HG03108 (cell line): Measurements from ENCODE around the gene DPF3.

Experiments
- ATAC-seq: cut with Tn5 transposase; IDR thresholded peaks from one replicate; pipeline ENCODE4 v1.9.1; 2021; ENCODE audit warnings: moderate library complexity; ENCODE audit not compliant: unreplicated experiment

DPF3 gene

DNA sequence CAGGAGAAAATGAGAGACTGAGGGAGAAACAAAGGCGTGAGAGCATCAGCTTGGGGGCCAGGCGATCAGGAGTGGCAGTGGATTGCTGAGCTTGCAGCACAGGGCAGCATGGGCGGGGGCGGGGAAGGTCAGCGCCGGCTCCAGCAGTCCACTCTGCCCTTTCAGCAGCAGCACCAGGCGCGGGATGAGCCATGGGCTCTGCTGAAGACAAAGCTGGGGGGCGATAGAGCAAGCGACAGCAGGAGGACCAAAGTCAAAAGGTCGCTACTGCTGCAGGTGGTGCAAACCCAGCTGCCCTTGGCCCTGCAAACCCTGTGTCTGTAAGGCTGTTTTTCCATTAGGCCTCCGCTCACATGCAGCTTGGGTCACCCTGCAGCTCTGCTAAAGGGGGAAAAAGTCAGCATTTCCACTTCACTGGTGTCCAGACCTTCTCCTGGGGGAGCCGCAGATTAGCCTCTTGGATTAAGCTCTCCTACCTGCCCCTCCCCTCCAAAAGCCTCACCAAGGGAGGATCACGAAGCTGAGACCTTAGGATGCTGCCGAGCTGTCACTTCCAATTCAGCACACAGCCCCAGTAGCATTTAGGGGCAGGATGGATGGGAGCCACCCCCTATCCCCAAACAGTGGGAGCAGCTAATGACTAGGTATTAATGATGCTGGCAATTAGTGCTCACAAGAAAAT is 204.8 kb downstream of the DPF3 start:
- no peak for ATAC-seq

DNA sequence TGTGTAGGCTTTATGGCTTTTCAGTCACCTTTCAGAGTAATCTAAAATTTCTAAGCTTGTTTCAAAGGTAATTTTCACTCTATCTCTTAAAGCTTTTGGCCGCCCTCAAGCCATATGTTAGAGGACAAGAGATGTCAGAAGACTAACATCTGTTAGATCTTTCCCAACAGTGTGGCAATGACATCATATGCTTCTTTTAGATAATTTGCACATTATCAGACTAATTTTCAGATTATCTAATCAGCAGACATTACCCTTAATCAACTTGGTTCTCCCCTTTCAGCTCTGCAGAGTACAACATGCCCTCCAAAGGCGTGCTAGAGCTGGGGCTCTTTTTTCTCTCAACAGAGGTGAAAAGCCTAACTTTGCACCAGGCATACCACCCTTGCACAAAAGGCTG is 207.1 kb downstream of the DPF3 start:
- ATAC-seq: no peak

DNA sequence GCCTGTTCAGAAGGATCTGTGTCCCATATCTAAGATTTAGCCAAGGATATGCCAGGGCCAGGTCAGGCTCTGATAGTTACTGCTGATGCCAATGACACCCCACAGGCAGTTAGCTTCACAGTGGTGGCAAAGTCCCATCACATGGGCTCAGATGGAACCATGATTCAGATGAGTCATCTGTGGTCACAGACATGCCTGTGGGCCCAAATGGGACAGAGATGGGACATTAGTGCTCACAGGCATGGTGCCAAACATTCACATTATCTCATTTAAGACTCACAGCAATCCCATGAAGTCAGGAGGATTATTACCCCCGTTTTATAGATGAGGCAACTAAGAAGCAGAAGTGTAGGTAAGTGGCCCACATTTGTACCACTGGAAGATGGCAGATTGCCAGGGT is 207.8 kb downstream of the DPF3 start:
- ATAC-seq: no peak

DNA sequence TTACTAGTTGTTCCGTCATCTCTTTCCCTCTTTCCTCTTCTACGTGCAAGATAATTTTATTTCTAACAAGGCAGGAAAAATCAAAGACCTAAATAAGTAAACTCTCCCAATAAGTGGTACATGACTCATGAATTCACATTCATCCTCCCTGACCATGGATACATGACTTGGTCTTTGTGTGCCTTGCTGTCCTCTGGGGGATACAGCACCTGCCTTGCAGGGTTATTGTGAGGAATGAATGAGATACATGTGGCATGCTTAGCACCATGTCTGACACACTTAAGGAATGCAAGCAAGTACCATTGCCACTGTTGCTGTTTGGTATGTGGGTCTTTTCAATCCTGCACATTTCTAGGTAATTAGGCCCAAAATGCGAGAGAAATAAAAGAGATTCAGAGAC is 208.4 kb downstream of the DPF3 start:
- no peak for ATAC-seq

DNA sequence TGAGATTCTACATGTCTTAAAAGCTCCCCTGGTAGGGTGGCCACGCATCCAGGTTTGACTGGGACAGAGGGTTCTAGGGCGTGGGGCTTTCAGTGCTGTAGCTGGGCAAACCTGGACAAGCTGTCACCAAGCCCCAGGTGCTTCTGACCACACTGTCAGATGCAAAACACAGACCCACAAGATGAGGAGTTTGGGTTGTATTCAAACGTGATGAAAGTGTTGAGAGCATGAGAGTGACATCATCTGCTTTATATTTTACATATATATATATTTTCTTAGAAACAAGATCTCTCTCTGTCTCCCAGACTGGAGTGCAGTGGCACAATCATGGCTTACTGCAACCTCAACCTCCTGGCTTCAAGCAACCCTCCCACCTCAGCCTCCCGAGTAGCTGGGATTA is 210.1 kb downstream of the DPF3 start:
- no peak for ATAC-seq

DNA sequence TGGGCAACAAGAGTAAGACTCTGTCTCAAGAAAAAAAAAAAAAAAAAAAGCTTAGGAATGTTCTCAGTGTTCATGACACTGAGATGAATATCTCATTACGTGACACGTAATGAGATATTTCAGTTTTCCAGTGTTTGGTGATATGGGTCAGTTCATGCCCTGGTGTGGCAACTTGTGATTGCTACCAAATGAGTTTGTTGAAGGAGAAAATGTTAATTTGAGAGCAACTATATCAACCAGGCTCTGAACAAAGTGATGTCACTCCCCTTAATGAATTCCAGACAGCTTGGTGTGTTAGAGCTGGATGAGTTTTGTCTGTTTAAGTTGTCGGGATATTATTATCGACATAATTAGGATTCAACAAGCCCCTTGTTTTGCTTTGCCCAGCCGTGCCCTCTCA is 211.7 kb downstream of the DPF3 start:
- ATAC-seq: no peak

DNA sequence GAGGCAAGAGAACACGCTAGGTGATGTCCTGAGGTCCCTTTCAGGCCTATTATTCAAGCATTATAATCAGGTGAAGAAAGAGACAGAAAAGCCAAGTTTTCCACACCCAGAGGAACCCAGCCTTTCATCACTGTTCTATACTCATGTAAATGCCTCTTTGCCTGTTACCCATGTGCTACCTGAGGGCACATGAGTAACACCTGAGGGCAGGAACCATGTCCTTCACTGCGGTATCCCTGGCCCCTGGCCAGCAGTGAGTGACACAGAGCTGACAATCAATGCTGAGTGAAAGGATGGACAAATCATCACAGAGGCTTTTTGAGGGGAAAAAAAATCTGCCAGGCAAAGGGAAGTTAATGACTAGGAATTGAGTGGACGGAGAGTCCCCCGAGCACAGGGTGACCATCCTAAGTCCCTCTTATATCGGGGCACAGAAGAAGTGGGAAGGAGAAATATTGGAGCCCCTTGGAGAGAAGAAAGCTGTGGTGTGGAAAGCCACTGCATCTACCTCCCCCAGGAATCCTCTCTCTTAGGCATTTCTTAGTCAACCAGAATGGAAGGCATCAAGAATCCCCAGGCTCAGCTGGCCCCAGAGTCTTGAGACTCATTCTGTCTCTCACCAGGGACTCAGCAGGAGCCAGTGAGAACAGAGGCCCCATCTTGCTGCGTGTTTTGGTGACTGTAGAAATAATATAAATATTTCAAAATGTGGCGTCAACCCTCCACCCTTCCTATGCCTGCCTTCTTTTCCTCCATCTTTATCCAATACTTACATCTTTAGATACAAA is 212.9 kb downstream of the DPF3 start:
- ATAC-seq: no peak

DNA sequence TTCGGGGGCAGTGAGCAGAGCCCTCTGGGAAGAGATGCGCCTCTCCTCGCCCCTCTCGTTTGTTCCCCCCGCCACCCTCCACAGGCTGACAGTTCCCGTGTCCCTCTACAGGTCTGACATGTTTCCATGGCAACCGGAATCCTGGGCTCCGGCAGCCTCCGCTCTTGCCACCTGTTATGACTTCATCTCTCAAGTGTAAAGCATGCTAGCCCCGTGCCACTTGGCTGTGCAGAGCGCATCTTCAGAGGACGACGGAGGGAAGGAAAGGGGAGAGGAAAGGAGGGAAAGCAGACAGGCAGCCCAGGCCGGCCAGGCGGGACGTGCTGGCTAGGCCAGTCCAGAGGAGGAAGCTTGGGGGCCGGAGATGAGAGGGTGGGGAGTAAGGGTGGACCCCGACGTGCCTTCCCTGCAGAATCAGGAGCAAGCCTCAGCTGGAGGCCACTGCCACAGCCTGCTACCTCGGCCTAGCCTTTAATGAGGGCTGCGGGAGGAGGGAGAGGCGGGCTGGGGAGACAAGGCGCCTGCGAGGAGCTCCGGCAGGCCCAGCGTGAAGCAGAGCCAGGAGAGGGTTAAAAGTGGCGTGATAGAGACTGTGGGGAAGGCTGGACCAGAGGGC is 214.3 kb downstream of the DPF3 start:
- no peak for ATAC-seq

DNA sequence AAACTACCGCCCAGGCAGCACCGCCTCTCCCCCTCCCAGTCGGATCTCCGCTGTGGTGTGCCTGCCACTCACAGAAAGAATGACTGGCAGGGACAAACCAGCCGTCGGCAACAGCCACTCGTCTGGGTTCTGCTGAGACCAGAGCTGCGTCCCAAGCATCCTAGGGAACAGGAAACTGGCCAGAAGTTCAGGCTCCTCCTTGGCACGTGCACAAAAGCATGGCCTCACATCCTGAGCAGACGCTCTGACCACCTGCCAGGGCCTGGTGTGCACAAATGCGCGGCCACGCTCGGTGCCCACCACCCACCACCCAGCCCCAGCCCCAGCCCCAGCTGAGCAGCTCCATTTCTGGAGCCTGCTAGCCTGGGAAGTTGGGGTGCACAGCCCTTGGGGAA is 214.8 kb downstream of the DPF3 start:
- ATAC-seq: no peak

DNA sequence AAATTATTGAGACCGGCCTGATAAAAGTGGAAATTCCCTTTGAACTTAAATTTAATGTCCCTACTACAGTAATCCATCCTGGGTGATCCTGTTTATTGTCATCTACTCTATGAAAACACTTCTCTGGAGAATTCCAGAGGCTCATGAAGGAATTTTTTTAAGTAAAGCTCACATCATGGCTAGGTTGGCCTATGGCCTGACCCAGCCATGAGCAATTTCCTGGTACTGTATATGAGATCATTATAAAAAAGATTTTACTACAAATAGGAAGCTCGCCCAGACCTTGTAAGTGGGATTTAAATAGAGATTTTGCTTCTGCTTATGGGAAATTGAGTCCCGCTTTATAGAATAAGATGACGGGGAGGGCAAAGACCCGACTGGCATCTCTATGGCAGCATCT is 215.5 kb downstream of the DPF3 start:
- no peak for ATAC-seq

DNA sequence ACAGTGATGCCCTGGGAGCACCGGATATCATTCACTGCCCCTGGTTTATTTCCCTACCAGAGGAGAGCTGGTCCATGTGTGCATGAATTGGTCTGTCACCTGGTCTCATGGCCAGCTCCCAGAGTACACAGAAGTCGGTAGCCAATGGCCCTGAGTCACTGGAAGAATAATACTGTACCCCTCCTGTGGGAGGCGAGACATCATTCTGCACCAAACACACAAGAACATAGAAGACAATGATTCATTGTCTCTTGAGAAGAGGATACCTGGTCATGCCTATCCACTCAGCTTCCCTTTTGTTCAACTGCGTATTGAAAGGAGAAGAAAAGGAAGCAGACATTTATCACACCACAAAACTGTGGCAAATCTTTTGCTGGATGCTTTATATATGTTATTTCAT is 216.2 kb downstream of the DPF3 start:
- no peak for ATAC-seq

DNA sequence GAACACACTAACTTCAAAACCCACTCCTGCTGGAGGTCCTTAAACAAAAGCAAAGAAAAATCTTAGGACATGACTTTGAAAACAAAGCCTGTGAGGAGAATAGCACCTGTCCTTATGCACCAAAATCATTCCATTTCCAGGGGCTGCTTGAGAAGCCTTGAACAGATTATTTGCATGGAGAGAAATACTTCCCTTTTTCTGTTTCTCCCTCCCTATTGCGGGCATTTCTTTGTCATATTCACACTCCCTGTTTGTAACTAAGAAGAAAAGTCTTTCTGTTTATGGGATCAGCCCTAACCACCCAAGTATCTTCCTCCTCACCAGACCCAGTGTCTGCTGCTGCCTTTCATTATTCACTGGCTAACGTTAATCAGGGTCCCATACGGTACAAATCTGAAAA is 218.8 kb downstream of the DPF3 start:
- no peak for ATAC-seq

DNA sequence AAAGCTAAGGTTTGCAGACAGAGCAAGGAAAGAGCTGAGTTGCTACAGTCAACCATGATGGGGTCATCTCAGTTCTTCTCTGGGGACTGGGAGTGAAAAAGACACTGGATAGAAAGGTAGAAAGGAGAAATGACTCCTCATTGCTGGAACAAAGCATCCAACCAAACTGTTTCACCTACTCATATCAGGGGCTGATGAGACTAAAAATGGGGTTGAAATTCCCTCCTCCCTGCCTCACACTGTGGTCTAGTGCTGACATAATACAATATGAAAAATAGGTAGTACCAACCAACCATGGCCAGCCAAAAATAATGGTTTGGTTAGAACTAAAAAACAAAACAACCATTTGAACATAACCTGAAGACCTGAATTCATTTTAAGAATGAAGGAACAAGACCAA is 220.7 kb downstream of the DPF3 start:
- no peak for ATAC-seq

DNA sequence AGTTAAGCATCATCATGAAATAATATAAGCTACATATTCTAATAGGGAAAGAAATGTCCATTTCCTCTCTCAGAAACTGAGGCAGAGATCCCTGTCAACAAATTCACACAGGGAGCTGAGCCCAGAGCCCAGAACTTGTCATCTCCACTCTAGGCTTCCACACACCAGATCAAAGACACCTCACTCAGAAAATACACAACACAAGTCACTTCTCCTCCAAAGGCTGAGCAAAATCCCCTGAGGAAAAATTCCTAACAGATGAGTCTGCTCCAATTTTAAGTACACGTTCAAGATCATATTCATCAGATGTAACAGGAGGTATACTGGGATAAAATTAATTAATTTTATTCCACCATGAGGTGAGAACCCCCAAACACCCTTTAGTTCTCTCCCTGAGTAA is 227.3 kb downstream of the DPF3 start:
- ATAC-seq: no peak

DNA sequence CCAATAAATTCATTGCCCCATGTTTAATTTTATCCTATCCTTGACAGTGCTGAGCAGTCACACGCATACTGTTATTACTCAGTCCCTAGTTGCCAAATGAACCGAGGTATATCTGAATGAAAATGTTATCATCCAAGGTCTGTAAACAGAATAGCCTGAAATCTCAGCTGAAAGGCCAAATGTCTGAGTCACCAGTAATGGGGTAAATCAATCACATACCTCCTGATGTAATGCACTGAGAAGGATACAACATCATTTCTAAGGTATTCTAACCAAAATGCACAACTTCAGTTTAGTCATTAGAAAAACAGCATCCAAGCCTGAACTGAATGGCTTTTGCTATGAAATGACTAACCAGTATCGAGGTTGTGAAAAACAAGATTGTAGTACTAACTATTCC is 228.6 kb downstream of the DPF3 start:
- no peak for ATAC-seq

DNA sequence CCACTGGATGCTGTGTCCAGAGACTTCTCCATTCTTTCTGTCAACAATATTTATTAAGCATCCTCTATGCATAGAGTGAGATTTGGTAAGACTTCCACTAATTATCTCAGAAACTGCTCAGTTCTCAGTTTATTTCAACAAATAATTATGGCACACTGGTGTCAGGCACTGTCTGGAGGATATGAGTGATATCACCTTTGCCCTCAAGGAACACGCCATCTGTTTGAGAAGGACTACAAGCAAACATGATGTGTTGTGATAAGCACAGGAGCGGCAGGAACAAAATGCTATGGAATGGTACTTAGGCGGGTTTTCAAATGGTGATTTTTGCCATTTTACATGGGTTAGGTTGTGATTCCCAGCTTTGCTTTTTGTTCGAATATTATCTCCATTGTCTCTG is 229.2 kb downstream of the DPF3 start:
- no peak for ATAC-seq

DNA sequence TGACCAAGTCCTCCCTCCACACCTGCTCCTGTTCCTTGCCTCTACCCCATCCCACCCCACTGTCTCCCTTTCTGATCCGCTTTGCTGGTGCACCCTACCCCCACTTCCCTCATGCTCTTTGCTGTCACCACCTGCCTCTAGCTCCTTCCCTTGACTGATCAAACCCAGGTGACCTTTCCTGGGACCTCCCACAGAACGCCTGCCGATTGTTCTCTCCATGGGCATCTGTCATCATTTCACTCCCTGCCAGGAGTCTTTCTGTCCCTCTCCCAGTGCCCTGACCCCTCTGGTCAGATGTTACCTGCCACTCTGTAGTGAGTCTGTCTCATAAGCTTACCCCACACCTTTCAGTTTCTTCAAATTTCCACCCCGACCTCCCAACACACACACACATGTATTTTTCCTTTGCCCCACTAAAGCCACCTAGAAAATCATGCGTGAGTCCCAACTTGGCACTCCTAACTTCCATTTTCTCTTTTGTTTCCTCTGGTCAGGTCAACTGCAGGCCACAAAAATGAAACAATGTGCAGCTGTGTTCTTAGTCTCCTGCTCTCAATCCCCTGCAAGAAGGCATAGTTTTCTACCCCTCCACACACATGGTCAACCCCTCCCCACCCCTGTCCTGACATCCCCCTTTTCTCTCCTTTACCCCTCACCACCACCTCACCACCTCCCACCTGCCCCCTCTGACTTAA is 229.8 kb downstream of the DPF3 start:
- no peak for ATAC-seq

DNA sequence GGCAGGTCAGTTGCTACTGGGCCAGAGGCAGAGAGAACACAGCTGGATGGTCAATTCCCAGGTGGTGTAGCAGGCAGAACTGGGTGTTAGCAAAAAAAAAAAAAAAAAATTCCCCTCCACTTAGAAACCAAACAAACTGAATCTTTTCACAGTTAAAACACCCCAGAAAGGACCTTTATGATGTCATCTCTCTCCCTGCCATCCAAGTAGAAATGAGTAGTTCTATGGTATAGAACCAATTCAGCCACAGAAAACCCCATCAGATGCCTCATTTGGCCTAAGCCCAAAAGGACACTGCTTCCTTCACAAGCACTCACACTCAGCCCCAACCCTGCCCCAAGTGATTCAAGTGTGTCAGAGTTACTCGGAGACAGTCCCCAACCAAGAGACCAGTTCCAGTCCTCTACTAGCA is 230.8 kb downstream of the DPF3 start:
- ATAC-seq: no peak

DNA sequence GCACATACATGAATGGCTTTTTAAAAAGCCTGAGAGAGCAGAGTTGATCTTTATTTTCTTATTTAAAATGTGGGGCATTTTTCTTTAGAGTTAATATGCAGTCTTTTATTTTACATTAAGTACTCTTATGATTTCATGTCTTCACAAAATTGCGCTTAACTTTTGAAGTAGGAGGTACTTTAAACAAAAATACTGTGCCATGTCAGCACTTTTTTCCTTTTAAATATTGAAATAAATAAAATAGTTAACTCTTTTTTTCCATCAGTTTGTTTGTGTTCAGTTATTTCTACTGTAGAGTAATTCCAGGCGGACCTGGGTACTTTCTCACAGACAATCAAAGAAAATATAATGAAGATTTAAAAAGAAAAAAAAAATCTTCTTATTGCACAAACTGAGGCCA is 231.7 kb downstream of the DPF3 start:
- ATAC-seq: no peak

DNA sequence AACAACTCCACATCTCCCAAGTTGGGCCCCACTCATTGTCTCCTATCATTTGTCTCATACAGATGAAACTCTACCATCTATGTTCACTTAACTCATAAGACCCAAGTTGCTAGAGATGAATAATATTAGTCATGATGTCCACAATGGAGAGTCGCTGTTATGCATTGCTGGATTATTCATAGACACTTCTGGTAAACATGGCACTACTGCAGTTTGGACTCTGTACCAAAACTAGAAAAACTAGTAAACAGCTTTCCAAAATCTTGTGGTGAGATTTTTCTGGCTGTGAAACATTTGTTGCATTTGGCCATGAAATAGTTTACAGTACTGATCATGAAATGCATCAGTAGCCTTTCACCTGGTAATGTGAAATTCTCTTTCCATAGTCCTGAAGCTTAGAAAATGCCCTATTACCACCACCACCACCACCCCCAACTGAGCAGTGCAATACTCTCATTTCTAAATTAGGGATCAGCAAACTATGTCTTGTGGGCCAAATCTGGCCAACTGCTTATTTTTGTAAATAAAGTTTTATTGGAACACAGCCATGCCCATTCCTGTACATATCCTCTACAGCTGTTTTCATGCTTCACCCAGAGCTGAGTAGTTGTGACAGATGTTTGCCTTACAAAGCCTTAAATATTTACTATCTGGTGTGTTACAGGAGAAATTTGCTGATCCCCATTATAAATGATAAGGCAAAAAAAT is 236.5 kb downstream of the DPF3 start:
- ATAC-seq: no peak

DNA sequence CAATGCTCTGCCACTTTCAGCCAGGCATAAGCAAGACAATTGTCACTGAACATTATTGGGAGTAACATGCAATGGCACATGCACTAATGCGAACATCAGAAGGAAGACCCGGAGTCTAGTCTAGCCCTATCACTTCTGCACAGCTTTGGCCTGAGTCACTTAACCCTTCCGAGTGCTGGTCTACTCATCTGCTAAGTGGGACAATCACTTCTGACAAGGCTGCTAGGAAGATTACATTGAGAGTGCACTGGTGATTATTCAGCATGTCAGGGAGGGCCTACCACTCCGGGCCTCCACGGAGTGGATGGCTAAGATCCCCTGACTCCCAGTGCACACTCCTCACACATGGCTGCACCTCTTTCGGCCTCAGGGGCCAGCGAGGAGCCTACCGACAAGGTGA is 240.9 kb downstream of the DPF3 start:
- no peak for ATAC-seq
